ENCODE results near the gene EVA1B. TPM values are rescaled to one million over a fixed set of nuclear protein-coding genes. Genes with fewer than 3 reads are reported as not detected.

EVA1B gene
- total and polyA plus RNA-seq, 12 donors: 17.6 to 185 (median 92.3) TPM; not detected in 1

DNA sequence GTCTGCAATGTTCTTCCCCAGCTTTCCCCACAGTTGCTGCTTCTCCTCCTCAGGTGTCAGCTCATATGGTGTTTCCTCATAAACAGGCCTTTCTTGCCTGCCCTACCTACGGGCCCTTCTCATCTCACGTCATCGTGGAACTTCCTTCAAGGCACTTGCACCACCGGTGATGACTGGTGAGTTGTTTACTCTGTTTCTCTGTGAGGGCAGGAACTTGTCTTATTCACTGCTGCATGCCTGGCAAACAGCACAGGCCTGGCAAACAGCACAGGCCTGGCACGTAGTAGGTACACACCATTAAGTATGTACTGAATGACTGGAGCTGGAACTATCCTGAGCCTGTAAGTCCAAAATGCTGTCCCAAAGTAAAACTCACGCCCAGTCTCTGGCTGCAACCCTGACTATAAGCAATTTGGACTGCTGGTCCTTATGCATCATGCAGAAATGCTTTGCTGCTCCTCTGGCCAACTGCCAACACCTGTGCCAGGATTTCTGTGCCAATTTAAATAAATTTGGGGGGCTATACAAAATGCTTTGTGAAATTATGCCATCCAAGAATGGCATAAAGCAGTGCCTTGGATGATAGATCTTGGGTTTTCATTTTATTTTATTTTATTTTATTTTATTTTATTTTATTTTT, 36.6 kb upstream of the EVA1B start:
- no peak for TF ChIP-seq POLR2A (IDR thresholded peaks at IDR 0.05)
- TF ChIP-seq, protein P1, sequence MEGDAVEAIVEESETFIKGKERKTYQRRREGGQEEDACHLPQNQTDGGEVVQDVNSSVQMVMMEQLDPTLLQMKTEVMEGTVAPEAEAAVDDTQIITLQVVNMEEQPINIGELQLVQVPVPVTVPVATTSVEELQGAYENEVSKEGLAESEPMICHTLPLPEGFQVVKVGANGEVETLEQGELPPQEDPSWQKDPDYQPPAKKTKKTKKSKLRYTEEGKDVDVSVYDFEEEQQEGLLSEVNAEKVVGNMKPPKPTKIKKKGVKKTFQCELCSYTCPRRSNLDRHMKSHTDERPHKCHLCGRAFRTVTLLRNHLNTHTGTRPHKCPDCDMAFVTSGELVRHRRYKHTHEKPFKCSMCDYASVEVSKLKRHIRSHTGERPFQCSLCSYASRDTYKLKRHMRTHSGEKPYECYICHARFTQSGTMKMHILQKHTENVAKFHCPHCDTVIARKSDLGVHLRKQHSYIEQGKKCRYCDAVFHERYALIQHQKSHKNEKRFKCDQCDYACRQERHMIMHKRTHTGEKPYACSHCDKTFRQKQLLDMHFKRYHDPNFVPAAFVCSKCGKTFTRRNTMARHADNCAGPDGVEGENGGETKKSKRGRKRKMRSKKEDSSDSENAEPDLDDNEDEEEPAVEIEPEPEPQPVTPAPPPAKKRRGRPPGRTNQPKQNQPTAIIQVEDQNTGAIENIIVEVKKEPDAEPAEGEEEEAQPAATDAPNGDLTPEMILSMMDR (IDR thresholded peaks at IDR 0.05): no peak
- H3K4me3 ChIP-seq: no peak overlapping the region
- H3K9me3 ChIP-seq (replicated peaks in 1 of 3): no peaks in the 10 kb centered on the region
- no peak overlapping the region for H3K27ac ChIP-seq
- no peaks in the 10 kb centered on the region for H3K27me3 ChIP-seq
- intact Hi-C loops (cut with DNase I): loop anchor here in 1 of 2 donors (10.0 kb wide), 1 partner anchor 55 kb away; the partner anchor contains the start of gene SH3D21
- DNase-seq: no peak
- H3K36me3 ChIP-seq (replicated peaks in 1 of 2): peaks cover 0 to 28% of the 10 kb centered on the region in 2 donors
- peaks cover 0 to 8% of the 10 kb centered on the region in 2 donors for H3K4me1 ChIP-seq (replicated peaks in 1 of 2)
- 83 to 92% (median 89%) methylated on average over 6 of the region's 6 CpGs for WGBS, 4 donors

DNA sequence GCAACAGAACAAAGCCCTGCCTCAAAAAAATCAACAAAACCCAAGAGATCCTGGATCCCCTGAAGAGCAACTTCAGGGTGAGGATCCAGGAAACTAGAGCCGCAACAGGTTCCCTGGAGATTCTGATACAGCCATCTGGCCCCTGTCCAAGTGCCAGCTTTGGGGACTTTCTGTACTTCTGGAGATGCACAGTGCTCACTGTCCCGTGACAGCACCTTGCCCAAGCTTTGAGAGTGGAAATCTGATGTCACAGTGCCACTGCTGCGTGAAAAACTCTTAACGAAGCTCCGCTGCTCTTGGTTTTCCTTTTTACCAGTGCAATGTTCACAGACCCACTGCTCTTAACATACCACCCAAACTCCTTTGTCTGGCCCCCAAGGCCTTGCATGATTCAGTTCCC, 35.9 kb upstream of the EVA1B start:
- Histone ChIP-seq H3K27me3 (no peaks in the 10 kb centered on the region), H3K9me3 (replicated peaks in 1 of 3) (no peaks in the 10 kb centered on the region), H3K36me3 (replicated peaks in 1 of 2) (peaks cover 0 to 34% of the 10 kb centered on the region in 2 donors), H3K4me1 (replicated peaks in 1 of 2) (peaks cover 0 to 4% of the 10 kb centered on the region in 2 donors), H3K4me3 (no peak overlapping the region), H3K27ac (no peak overlapping the region)
- intact Hi-C loops (cut with DNase I): no loop called here
- 95 to 98% (median 97%) methylated on average over 4 to 5 of the region's 5 CpGs for WGBS, 4 donors
- no peak for DNase-seq
- TF ChIP-seq POLR2A (IDR thresholded peaks at IDR 0.05): no peak
- TF ChIP-seq, protein P1 (IDR thresholded peaks at IDR 0.05): no peak

DNA sequence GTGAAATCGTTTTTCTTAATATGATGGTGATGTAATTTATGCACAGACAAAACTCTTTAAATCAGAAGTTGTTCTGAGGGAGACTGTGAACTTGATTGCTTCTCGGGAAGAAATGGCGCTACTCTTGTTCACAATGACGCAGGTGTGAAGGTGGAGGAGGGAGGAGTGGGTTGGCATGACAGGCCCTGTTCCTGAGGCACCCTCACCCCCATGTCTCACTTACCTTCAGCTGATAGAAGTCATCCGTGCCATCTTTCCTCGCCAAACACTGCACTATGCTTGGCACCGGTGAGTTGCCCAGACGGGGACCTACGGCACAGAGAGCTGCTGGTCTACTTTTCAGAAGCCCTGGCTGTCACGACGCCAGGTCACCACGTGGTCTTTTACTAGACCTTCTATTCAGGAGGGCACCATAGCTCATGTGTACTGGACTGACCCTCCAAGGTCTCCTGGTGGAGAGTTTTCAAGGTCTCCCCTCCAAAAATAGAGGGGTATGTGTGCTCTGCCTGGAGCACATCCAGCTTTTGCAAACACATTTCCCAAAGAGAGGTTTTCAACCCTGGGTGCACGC, 35.2 kb upstream of the EVA1B start:
- intact Hi-C loops (cut with DNase I): no loop called here
- DNase-seq: peak in 2 of 7 donors; percentile 28 to 44
- H3K4me3 ChIP-seq: no peak overlapping the region
- no peak for TF ChIP-seq POLR2A (IDR thresholded peaks at IDR 0.05)
- no peaks in the 10 kb centered on the region for H3K27me3 ChIP-seq
- peaks cover 0 to 4% of the 10 kb centered on the region in 2 donors for H3K4me1 ChIP-seq (replicated peaks in 1 of 2)
- no peak overlapping the region for H3K27ac ChIP-seq
- no peaks in the 10 kb centered on the region for H3K9me3 ChIP-seq (replicated peaks in 1 of 3)
- peaks cover 0 to 42% of the 10 kb centered on the region in 2 donors for H3K36me3 ChIP-seq (replicated peaks in 1 of 2)
- 75% methylated on average over 12 to 13 of the region's 13 CpGs for WGBS, 4 donors

DNA sequence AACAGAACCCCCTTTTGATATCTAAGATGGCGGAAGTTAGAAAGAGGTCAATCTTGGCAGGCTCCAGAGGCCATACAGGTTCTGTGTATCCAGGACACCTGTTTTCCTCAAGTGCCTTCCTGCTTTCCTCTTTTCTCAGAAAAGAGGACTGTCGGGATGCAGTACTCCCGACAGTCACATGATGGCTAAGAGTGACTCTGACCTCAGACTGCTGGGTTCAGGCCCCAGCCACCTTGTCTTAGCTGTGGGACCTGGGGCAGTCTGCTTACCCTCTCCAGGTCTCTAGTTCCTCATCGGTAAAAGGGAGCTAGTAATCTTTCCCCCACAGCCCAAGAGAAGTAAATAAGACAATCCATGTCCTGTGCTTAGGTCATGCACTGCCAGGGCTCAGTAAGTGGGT, 32.4 kb upstream of the EVA1B start:
- H3K4me1 ChIP-seq (replicated peaks in 1 of 2): peaks cover 0 to 18% of the 10 kb centered on the region in 2 donors
- H3K36me3 ChIP-seq (replicated peaks in 1 of 2): peaks cover 0 to 36% of the 10 kb centered on the region in 2 donors
- no peak for DNase-seq
- H3K9me3 ChIP-seq (replicated peaks in 1 of 3): no peaks in the 10 kb centered on the region
- TF ChIP-seq, protein P1 (IDR thresholded peaks at IDR 0.05): no peak
- TF ChIP-seq POLR2A (IDR thresholded peaks at IDR 0.05): no peak
- no peak overlapping the region for H3K27ac ChIP-seq
- 79 to 86% (median 84%) methylated on average over 4 of the region's 4 CpGs for WGBS, 4 donors
- H3K27me3 ChIP-seq: no peaks in the 10 kb centered on the region
- no peak overlapping the region for H3K4me3 ChIP-seq
- intact Hi-C loops (cut with DNase I): no loop called here

Data from adrenal gland (tissue), 12 donors.